Hepatocyte (in vitro differentiated cells): Measurements from ENCODE around the gene PTPRH. TPM values are rescaled to one million over a fixed set of nuclear protein-coding genes. Genes with fewer than 3 reads are reported as not detected.

Source experiments
- DNase-seq: peaks from one replicate; pipeline ENCODE4 v3.0.0-alpha.2; 2016; ENCODE audit warnings: low spot score
- H2AFZ ChIP-seq: fragments of 200-600 bp; sonication (generic); 2 replicates; pipeline ENCODE4 v1.6.0; 2016; ENCODE audit warnings: antibody characterized with exemption, mild to moderate bottlenecking
- H3K27ac ChIP-seq: fragments of 200-600 bp; sonication (generic); 2 replicates; pipeline ENCODE4 v1.5.1; 2016; ENCODE audit warnings: mild to moderate bottlenecking
- H3K27me3 ChIP-seq: fragments of 200-600 bp; sonication (generic); 2 replicates; pipeline ENCODE4 v1.6.1; 2016
- H3K36me3 ChIP-seq: fragments of 200-600 bp; sonication (generic); replicated peaks from 2 replicates; pipeline ENCODE4 v1.5.1; 2016; ENCODE audit warnings: low read depth; ENCODE audit not compliant: insufficient read depth
- H3K4me1 ChIP-seq: fragments of 200-600 bp; sonication (generic); 2 replicates; pipeline ENCODE4 v1.5.1; 2016; ENCODE audit warnings: mild to moderate bottlenecking, moderate library complexity; ENCODE audit not compliant: insufficient read depth
- H3K4me2 ChIP-seq: fragments of 200-600 bp; sonication (generic); 2 replicates; pipeline ENCODE4 v1.6.0; 2016
- H3K4me3 ChIP-seq: fragments of 200-600 bp; sonication (generic); 2 replicates; pipeline ENCODE4 v1.5.1; 2016; ENCODE audit warnings: mild to moderate bottlenecking
- H3K79me2 ChIP-seq: fragments of 200-600 bp; sonication (generic); 2 replicates; pipeline ENCODE4 v1.6.0; 2017; ENCODE audit warnings: mild to moderate bottlenecking
- H3K9me2 ChIP-seq: fragments of 200-600 bp; sonication (generic); replicated peaks from 2 replicates; pipeline ENCODE4 v1.6.0; 2017; ENCODE audit warnings: mild to moderate bottlenecking; ENCODE audit not compliant: insufficient read depth
- H3K9me3 ChIP-seq: fragments of 200-600 bp; sonication (generic); 2 replicates; pipeline ENCODE4 v1.5.1; 2016; ENCODE audit warnings: low read depth, mild to moderate bottlenecking
- H4K20me1 ChIP-seq: fragments of 200-600 bp; sonication (generic); 2 replicates; pipeline ENCODE4 v1.6.0; 2016; ENCODE audit warnings: mild to moderate bottlenecking; ENCODE audit not compliant: insufficient read depth, poor library complexity, severe bottlenecking
- EZH2 ChIP-seq: fragments of 200-600 bp; sonication (generic); IDR thresholded peaks from 2 replicates; pipeline ENCODE4 v1.6.1; 2016; ENCODE audit warnings: antibody characterized with exemption, mild to moderate bottlenecking, borderline replicate concordance
- EZH2phosphoT487 ChIP-seq: fragments of 200-600 bp; sonication (generic); IDR thresholded peaks from one replicate; pipeline ENCODE4 v1.6.1; 2018; ENCODE audit warnings: antibody characterized with exemption, mild to moderate bottlenecking, low read depth, moderate library complexity; ENCODE audit not compliant: unreplicated experiment, severe bottlenecking
- WGBS: methylation state at CpG from one replicate; pipeline ENCODE4 v1.1.6; 2016; ENCODE audit warnings: low lambda C conversion rate; ENCODE audit errors: missing lambda C conversion rate; 5-methylcytosine and 5-hydroxymethylcytosine counted together
- polyA plus RNA-seq: library from polyadenylated mRNA; unstranded; fragments of >200 nt; fragmentation: Nextera tagmentation; extraction: Ambion mirVana; gene quantifications from 2 replicates; pipeline ENCODE4 v1.2.1, GENCODE V29; 2016
- total RNA-seq: library from RNA; depleted of rRNA; stranded (reverse); fragments of >200 nt; gene quantifications from 2 replicates; pipeline ENCODE4 v1.2.3, GENCODE V29; 2014
- TF ChIP-seq, protein P1 (sequence below): fragments of 200-600 bp; sonication (generic); IDR thresholded peaks from 2 replicates; pipeline ENCODE4 v1.5.1; 2016; ENCODE audit warnings: antibody characterized with exemption, mild to moderate bottlenecking; ENCODE audit not compliant: poor library complexity

The PTPRH gene
- total and polyA plus RNA-seq, 2 experiments from 2014 or later = 7.3 to 30.9 TPM

DNA sequence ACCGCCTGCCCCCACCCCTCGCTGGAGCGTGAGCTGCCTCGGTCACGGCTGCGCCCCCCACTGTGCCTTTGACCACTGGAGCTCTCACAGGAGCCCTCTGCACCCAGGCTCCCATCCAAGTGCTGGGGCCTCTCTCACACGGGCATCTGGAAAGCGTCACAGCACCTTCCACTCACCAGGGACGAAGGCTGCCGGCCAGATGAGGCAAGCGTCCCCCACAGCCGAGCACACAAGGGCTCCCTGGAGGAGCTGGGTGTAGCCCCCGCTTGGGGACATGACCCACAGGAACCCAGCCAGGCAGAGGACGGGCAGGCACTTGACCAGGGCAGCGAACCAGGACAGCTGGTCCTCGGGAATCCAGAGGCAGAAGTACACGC, 18.7 kb upstream of the PTPRH start:
- Histone ChIP-seq H3K4me2 (peak overlapping the region; percentile 82), H3K36me3 (no peaks in the 10 kb centered on the region), H3K4me3 (no peak overlapping the region), H4K20me1 (no peaks in the 10 kb centered on the region), H3K27me3 (no peaks in the 10 kb centered on the region), H3K27ac (peak overlapping the region; percentile 97), H3K4me1 (peaks cover 19% of the 10 kb centered on the region), H3K9me3 (no peaks in the 10 kb centered on the region), H2AFZ (no peak overlapping the region), H3K9me2 (no peaks in the 10 kb centered on the region), H3K79me2 (peaks cover 21% of the 10 kb centered on the region)
- TF ChIP-seq EZH2phosphoT487 = no peak
- TF ChIP-seq, protein P1, sequence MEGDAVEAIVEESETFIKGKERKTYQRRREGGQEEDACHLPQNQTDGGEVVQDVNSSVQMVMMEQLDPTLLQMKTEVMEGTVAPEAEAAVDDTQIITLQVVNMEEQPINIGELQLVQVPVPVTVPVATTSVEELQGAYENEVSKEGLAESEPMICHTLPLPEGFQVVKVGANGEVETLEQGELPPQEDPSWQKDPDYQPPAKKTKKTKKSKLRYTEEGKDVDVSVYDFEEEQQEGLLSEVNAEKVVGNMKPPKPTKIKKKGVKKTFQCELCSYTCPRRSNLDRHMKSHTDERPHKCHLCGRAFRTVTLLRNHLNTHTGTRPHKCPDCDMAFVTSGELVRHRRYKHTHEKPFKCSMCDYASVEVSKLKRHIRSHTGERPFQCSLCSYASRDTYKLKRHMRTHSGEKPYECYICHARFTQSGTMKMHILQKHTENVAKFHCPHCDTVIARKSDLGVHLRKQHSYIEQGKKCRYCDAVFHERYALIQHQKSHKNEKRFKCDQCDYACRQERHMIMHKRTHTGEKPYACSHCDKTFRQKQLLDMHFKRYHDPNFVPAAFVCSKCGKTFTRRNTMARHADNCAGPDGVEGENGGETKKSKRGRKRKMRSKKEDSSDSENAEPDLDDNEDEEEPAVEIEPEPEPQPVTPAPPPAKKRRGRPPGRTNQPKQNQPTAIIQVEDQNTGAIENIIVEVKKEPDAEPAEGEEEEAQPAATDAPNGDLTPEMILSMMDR = no peak
- no peak for TF ChIP-seq EZH2
- WGBS = 42% methylated on average over 17 of the region's 17 CpGs
- peak; percentile 41 for DNase-seq

DNA sequence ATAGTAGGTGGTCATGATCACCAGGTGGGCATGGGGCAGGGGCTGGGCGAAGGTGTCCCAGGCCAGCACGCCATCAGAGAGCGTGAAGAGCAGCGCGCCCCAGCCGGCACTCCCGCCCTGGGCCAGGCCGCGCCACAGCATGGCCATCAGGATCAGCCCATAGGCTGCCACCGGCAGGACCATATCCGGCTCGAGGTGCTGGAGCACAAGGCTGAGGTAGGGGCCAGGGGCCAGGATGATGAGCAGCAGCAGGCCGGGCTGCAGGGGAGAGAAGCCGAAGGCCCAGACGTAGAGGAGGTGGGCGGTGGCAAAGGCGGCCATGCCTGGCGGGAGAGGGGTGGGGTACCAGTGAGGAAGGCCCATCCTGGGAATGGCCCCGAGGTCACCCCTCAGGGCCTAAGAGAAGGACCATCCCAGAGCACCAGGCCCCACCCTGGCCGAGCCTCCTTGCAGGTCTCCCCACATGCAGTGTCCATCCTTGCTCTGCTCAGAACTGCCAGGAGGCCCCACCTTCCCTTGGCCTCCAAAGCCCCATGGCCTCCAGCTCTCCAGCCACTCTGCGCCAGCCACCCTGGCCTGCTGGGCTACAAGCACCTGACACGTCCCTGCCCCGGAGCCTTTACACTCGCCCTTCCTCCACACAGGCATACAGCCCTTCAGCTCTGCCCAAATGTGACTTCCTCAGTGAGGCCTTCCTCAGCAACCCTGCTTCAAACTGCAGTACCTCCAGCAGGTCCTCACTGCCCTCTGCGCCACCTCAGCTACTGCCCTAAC, 18.1 kb upstream of the PTPRH start:
- Histone ChIP-seq H3K4me1 (peaks cover 19% of the 10 kb centered on the region), H2AFZ (no peak overlapping the region), H3K27me3 (no peaks in the 10 kb centered on the region), H3K9me2 (no peaks in the 10 kb centered on the region), H3K27ac (peak overlapping the region; percentile 97), H4K20me1 (no peaks in the 10 kb centered on the region), H3K4me2 (peak overlapping the region; percentile 82), H3K36me3 (no peaks in the 10 kb centered on the region), H3K79me2 (peaks cover 21% of the 10 kb centered on the region), H3K4me3 (no peak overlapping the region), H3K9me3 (no peaks in the 10 kb centered on the region)
- WGBS = 90% methylated on average over 21 of the region's 25 CpGs
- DNase-seq = no peak
- TF ChIP-seq EZH2phosphoT487 (no peak), EZH2 (no peak)
- TF ChIP-seq, protein P1 = no peak

DNA sequence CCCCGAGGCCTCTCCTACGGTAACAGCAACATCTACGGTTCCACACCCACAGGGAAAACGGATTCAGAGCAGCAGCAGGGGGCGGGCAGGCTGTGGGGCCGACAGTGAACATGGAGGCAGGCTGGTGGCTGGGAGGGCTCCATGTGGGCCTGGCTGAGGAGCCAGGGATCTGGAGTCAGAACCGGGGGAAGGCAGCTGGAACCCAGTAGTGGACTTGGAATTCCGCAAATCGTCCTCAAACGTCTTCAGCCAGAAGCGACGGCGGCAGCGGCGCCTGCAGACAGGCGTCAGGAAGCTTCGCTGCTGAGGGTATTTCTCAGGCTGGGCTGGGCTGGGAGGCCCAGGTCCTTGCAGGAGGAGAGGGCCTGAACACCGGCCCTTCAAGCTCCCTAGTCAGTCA, 17.5 kb upstream of the PTPRH start:
- Histone ChIP-seq H2AFZ (no peak overlapping the region), H3K36me3 (no peaks in the 10 kb centered on the region), H3K27ac (no peak overlapping the region), H3K4me1 (peaks cover 19% of the 10 kb centered on the region), H3K79me2 (peaks cover 21% of the 10 kb centered on the region), H3K4me2 (peak overlapping the region; percentile 82), H3K9me3 (no peaks in the 10 kb centered on the region), H3K27me3 (no peaks in the 10 kb centered on the region), H3K4me3 (no peak overlapping the region), H3K9me2 (no peaks in the 10 kb centered on the region), H4K20me1 (no peaks in the 10 kb centered on the region)
- 88% methylated on average over 13 of the region's 18 CpGs for WGBS
- DNase-seq = no peak
- TF ChIP-seq EZH2phosphoT487 (no peak), EZH2 (no peak)
- TF ChIP-seq, protein P1 = no peak
